ENCODE data around the gene WDR6. TPM values are rescaled to one million over a fixed set of nuclear protein-coding genes. Genes with fewer than 3 reads are reported as not detected.

WDR6 gene
- polyA plus RNA-seq, 1 donor from 2014 or later: 315 TPM

DNA sequence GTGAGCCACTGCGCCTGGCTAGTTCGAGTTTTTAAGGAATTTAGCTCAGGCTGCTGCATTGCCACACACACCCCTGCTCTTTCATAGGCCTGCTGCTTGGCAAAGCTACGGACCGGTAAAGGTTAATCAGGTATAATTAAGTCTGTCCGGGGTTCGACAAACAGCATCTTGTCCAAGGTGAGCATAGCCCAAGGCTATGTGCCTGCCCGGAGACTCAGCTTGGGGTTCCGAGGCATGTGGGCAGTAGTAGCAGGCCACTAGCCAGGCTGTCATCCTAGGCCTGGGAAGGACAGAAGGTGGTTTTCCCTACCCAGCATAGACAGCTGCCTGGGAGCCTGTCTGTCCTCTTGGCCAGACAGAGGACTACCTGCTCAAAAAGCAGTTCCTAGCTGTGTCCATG, 10.6 kb upstream of the WDR6 start:
- Histone ChIP-seq H3K4me3 (ENCODE audit: low read length) (no peak overlapping the region), H3K9me3 (ENCODE audit: low read length) (no peaks in the 10 kb centered on the region), H3K36me3 (ENCODE audit: insufficient read depth, low read length) (no peaks in the 10 kb centered on the region), H3K9me2 (ENCODE audit: insufficient read depth, low read length) (no peaks in the 10 kb centered on the region), H3K79me2 (replicated peaks; ENCODE audit: insufficient read depth, low read length) (peaks cover 6% of the 10 kb centered on the region), H4K20me1 (ENCODE audit: insufficient read depth) (no peaks in the 10 kb centered on the region), H2AFZ (ENCODE audit: low read depth, low read length) (no peak overlapping the region), H3K4me2 (ENCODE audit: low read length) (no peak overlapping the region), H3K27me3 (ENCODE audit: insufficient read depth, low read depth, low read length) (no peaks in the 10 kb centered on the region), H3F3A (ENCODE audit: insufficient read depth, low read length, poor library complexity, severe bottlenecking) (no peaks in the 10 kb centered on the region), H3K27ac (ENCODE audit: low read length) (no peak overlapping the region), H3K9ac (ENCODE audit: low read length) (no peak overlapping the region)
- TF ChIP-seq TAF1 (IDR thresholded peaks at IDR 0.05; ENCODE audit: low read depth) (no peak), POLR2AphosphoS5 (IDR thresholded peaks at IDR 0.05) (no peak), EP300 (conservative IDR thresholded peaks at IDR 0.05; ENCODE audit: poor library complexity, severe bottlenecking) (no peak)
- TF ChIP-seq, protein P1, sequence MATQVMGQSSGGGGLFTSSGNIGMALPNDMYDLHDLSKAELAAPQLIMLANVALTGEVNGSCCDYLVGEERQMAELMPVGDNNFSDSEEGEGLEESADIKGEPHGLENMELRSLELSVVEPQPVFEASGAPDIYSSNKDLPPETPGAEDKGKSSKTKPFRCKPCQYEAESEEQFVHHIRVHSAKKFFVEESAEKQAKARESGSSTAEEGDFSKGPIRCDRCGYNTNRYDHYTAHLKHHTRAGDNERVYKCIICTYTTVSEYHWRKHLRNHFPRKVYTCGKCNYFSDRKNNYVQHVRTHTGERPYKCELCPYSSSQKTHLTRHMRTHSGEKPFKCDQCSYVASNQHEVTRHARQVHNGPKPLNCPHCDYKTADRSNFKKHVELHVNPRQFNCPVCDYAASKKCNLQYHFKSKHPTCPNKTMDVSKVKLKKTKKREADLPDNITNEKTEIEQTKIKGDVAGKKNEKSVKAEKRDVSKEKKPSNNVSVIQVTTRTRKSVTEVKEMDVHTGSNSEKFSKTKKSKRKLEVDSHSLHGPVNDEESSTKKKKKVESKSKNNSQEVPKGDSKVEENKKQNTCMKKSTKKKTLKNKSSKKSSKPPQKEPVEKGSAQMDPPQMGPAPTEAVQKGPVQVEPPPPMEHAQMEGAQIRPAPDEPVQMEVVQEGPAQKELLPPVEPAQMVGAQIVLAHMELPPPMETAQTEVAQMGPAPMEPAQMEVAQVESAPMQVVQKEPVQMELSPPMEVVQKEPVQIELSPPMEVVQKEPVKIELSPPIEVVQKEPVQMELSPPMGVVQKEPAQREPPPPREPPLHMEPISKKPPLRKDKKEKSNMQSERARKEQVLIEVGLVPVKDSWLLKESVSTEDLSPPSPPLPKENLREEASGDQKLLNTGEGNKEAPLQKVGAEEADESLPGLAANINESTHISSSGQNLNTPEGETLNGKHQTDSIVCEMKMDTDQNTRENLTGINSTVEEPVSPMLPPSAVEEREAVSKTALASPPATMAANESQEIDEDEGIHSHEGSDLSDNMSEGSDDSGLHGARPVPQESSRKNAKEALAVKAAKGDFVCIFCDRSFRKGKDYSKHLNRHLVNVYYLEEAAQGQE (IDR thresholded peaks at IDR 0.05; ENCODE audit: borderline replicate concordance): no peak

DNA sequence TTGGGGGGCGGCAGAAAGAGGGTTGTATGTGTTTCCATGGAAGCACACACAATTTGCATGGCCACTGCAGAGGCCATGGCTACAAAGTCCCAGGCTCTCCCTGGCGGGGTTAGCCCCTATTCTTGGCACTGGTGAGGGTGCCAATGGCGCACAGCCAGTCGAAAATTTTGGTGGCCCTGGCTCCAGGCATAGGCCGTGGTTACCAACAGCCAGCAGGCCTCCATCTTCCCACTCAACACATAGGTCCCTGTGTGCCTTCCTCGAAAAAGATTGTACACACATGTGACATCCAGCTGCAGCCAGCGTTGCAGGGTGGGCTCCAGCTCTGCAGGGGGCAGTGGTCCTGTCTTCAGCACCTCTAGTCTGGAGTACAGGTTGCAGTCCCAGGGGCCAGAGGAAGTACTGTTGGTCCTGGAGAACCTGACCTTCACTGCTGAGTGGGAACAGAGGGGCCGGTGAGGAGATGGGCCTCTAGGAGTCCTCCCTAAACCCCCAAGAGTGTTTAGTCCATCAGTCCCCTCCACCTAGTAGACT, 10.0 kb upstream of the WDR6 start:
- Histone ChIP-seq H3K9me3 (ENCODE audit: low read length) (no peaks in the 10 kb centered on the region), H3K27ac (ENCODE audit: low read length) (peak overlapping the region; percentile 80), H3K4me3 (ENCODE audit: low read length) (no peak overlapping the region), H3K36me3 (ENCODE audit: insufficient read depth, low read length) (no peaks in the 10 kb centered on the region), H3K4me2 (ENCODE audit: low read length) (no peak overlapping the region), H3K79me2 (replicated peaks; ENCODE audit: insufficient read depth, low read length) (peaks cover under 1% of the 10 kb centered on the region), H3F3A (ENCODE audit: insufficient read depth, low read length, poor library complexity, severe bottlenecking) (no peaks in the 10 kb centered on the region), H2AFZ (ENCODE audit: low read depth, low read length) (no peak overlapping the region), H4K20me1 (ENCODE audit: insufficient read depth) (no peaks in the 10 kb centered on the region), H3K9me2 (ENCODE audit: insufficient read depth, low read length) (no peaks in the 10 kb centered on the region), H3K27me3 (ENCODE audit: insufficient read depth, low read depth, low read length) (no peaks in the 10 kb centered on the region), H3K9ac (ENCODE audit: low read length) (peak overlapping the region; percentile 46)
- TF ChIP-seq, protein P2, sequence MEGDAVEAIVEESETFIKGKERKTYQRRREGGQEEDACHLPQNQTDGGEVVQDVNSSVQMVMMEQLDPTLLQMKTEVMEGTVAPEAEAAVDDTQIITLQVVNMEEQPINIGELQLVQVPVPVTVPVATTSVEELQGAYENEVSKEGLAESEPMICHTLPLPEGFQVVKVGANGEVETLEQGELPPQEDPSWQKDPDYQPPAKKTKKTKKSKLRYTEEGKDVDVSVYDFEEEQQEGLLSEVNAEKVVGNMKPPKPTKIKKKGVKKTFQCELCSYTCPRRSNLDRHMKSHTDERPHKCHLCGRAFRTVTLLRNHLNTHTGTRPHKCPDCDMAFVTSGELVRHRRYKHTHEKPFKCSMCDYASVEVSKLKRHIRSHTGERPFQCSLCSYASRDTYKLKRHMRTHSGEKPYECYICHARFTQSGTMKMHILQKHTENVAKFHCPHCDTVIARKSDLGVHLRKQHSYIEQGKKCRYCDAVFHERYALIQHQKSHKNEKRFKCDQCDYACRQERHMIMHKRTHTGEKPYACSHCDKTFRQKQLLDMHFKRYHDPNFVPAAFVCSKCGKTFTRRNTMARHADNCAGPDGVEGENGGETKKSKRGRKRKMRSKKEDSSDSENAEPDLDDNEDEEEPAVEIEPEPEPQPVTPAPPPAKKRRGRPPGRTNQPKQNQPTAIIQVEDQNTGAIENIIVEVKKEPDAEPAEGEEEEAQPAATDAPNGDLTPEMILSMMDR (IDR thresholded peaks at IDR 0.05; ENCODE audit: poor library complexity, severe bottlenecking): peak; percentile 19
- TF ChIP-seq EP300 (conservative IDR thresholded peaks at IDR 0.05; ENCODE audit: poor library complexity, severe bottlenecking): no peak
- TF ChIP-seq POLR2AphosphoS5 (IDR thresholded peaks at IDR 0.05): no peak
- TF ChIP-seq MXI1 (conservative IDR thresholded peaks at IDR 0.05; ENCODE audit: poor library complexity, severe bottlenecking): no peak
- TF ChIP-seq RAD21 (conservative IDR thresholded peaks at IDR 0.05): no peak
- TF ChIP-seq, protein P1 (IDR thresholded peaks at IDR 0.05; ENCODE audit: borderline replicate concordance): no peak

Measured in neural cell (in vitro differentiated cells).